Stimulated activated memory B cell treated with anti-CD40 and anti-IgM and Interleukin-4, amounts not matched to agents 10 μg/mL and 1 μg/mL and 100 μg/mL, for 72 hours (primary cell): Measurements from ENCODE around the gene DCC.
A peak's percentile ranks its signal among the peaks of the same experiment; 100 is the strongest.

Experiments
- ATAC-seq: fragments of 150-1000 bp; cut with Tn5 transposase; 2 replicates; pipeline ENCODE4 v1.10.0; 2021
- H3K27ac Mint-ChIP-seq: one replicate; pipeline ENCODE4 v1.8.0; 2022; ENCODE audit warnings: mild to moderate bottlenecking, mixed read lengths
- H3K27me3 Mint-ChIP-seq: one replicate; pipeline ENCODE4 v1.8.0; 2022; ENCODE audit warnings: mixed read lengths
- H3K36me3 Mint-ChIP-seq: one replicate; pipeline ENCODE4 v1.8.0; 2022; ENCODE audit warnings: mixed read lengths
- H3K4me1 Mint-ChIP-seq: one replicate; pipeline ENCODE4 v1.8.0; 2022; ENCODE audit warnings: mixed read lengths
- H3K4me3 Mint-ChIP-seq: one replicate; pipeline ENCODE4 v1.8.0; 2022; ENCODE audit warnings: mild to moderate bottlenecking, moderate library complexity, mixed read lengths
- H3K9me3 Mint-ChIP-seq: one replicate; pipeline ENCODE4 v1.8.0; 2022; ENCODE audit warnings: mixed read lengths

Gene DCC

DNA sequence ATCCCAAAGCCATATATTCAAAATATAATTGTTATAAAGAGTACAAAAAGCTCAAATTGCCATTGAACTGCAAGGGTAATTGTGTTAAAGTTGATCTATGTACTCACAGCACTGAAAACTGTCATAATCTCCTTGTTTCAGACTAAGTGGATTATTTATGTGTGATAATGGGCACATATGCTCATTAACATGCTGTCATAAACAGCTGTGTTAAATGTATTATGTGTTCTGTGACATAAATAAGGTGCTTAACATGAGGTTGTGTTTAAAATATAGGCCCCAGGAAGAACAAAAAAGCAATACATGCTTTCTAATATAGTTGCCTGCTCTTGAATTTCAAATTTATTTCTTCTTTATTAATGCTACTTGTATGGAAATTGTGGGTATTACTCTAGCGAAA is 409.5 kb downstream of the DCC start:
- no peaks in the 10 kb centered on the region for H3K27me3 Mint-ChIP-seq
- H3K27ac Mint-ChIP-seq, result no peak overlapping the region
- no peaks in the 10 kb centered on the region for H3K36me3 Mint-ChIP-seq
- no peak overlapping the region for H3K4me3 Mint-ChIP-seq
- no peak for ATAC-seq
- H3K9me3 Mint-ChIP-seq, result peaks cover 7% of the 10 kb centered on the region
- no peaks in the 10 kb centered on the region for H3K4me1 Mint-ChIP-seq

- Mint-ChIP-seq H3K36me3 (no peaks in the 10 kb centered on the region), H3K27me3 (no peaks in the 10 kb centered on the region), H3K4me1 (no peaks in the 10 kb centered on the region), H3K9me3 (peaks cover 7% of the 10 kb centered on the region), H3K27ac (no peak overlapping the region), H3K4me3 (no peak overlapping the region)
- ATAC-seq, result no peak
Measured at GRCh38 chr18:52750995-52751394, 411.0 kb downstream of the DCC start.

DNA sequence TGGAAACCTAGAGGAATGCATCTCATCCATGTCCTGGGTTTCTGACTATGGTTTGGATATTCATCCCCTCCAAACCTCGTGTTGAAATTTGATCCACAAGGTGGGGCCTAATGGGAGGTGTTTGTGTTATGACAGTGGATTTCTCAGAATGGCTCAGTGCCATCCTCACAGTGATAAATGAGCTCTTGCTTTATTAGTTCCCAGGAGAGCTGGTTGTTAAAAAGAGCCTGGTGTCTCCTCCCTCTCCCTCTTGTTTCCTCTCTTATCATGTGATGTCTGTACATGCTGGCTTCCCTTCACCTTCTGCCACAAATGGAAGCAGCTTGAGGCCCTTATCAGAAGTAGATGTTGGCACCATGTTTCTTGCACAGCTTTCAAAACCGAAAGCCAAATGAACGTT is 424.3 kb downstream of the DCC start:
- H3K9me3 Mint-ChIP-seq, result peaks cover 9% of the 10 kb centered on the region
- no peak overlapping the region for H3K4me3 Mint-ChIP-seq
- H3K27ac Mint-ChIP-seq, result no peak overlapping the region
- no peaks in the 10 kb centered on the region for H3K27me3 Mint-ChIP-seq
- no peak for ATAC-seq
- H3K36me3 Mint-ChIP-seq, result no peaks in the 10 kb centered on the region
- H3K4me1 Mint-ChIP-seq, result no peaks in the 10 kb centered on the region

- no peak overlapping the region for H3K27ac Mint-ChIP-seq
- no peaks in the 10 kb centered on the region for H3K36me3 Mint-ChIP-seq
- H3K4me3 Mint-ChIP-seq, result no peak overlapping the region
- H3K4me1 Mint-ChIP-seq, result no peaks in the 10 kb centered on the region
- H3K27me3 Mint-ChIP-seq, result no peaks in the 10 kb centered on the region
- peak; percentile 21 for ATAC-seq
- H3K9me3 Mint-ChIP-seq, result no peaks in the 10 kb centered on the region
Measured at GRCh38 chr18:52766002-52766545, 426.1 kb downstream of the DCC start.

- Mint-ChIP-seq H3K27ac (no peak overlapping the region), H3K36me3 (no peaks in the 10 kb centered on the region), H3K9me3 (peaks cover 8% of the 10 kb centered on the region), H3K4me3 (no peak overlapping the region), H3K27me3 (no peaks in the 10 kb centered on the region), H3K4me1 (no peaks in the 10 kb centered on the region)
- no peak for ATAC-seq
Measured at GRCh38 chr18:52781113-52781512, 441.1 kb downstream of the DCC start.

DNA sequence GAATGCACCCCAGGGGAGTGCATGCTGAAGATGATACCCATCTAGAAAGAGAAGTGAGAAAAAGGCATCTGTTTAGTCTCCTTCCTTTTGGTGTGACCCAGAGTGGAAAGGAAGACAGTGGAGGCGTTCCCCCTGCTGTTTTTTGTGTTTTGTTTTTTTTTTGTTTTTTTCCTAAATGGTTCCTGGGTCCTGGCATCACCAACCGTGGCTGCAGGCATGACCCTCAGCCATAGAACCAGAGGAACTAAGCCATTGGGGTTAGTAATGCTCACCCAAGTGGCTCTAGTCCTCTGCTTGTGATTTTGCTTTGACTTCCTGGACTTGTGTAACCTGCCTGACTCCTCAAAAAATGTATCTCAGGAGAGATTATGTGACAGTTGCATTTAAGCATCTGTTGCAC is 451.3 kb downstream of the DCC start:
- H3K27ac Mint-ChIP-seq, result no peak overlapping the region
- H3K4me3 Mint-ChIP-seq, result no peak overlapping the region
- peaks cover 28% of the 10 kb centered on the region for H3K9me3 Mint-ChIP-seq
- H3K4me1 Mint-ChIP-seq, result no peaks in the 10 kb centered on the region
- H3K27me3 Mint-ChIP-seq, result no peaks in the 10 kb centered on the region
- ATAC-seq, result no peak
- H3K36me3 Mint-ChIP-seq, result no peaks in the 10 kb centered on the region

DNA sequence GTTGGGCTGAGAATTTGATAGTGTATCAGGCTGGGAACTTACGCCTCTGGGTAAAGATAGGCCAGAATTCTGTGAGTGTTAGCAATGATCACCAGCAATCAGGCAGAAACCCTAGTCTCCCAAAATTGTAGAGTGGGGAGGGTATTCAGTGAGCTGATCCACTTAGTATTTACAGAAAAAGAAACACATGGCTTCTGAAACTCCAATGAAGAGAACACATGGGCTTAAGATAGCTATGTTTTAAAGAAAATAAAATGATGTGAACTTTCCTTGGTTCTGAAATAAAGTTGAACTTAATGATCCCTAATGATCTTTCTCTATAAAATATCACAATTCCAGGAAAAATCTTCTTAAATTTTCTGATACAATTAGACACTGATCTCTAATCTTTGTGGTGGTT is 472.8 kb downstream of the DCC start:
- Mint-ChIP-seq H3K4me3 (no peak overlapping the region), H3K27me3 (no peaks in the 10 kb centered on the region), H3K4me1 (no peaks in the 10 kb centered on the region), H3K36me3 (no peaks in the 10 kb centered on the region), H3K9me3 (peaks cover 8% of the 10 kb centered on the region), H3K27ac (no peak overlapping the region)
- no peak for ATAC-seq

GRCh38 chr18:52813635-52814416 is 473.8 kb downstream of the DCC start:
- Mint-ChIP-seq H3K27ac (no peak overlapping the region), H3K4me3 (no peak overlapping the region), H3K4me1 (no peaks in the 10 kb centered on the region), H3K36me3 (no peaks in the 10 kb centered on the region), H3K27me3 (no peaks in the 10 kb centered on the region), H3K9me3 (peaks cover 8% of the 10 kb centered on the region)
- ATAC-seq, result no peak

DNA sequence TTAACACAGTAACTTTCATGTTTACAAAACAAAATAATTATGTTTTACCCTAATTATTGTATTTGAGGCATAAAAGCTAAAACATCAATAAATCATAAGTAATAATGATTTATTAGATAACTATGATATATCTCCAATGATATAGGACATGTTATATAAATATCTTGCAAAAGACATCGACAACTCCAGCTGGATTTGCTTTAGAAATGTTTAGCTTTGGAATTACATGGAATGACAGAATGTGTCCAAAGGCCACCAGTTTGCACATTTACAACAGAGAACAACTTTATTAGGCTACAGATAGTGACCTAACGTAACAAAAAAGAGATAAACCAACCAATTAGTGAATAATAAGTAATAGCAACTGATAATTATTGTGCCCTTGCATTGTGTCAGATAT is 475.7 kb downstream of the DCC start:
- Mint-ChIP-seq H3K4me1 (no peaks in the 10 kb centered on the region), H3K9me3 (peaks cover 2% of the 10 kb centered on the region), H3K27me3 (no peaks in the 10 kb centered on the region), H3K36me3 (no peaks in the 10 kb centered on the region), H3K27ac (no peak overlapping the region), H3K4me3 (no peak overlapping the region)
- no peak for ATAC-seq

GRCh38 chr18:52816121-52816520 is 476.1 kb downstream of the DCC start:
- H3K9me3 Mint-ChIP-seq, result peaks cover 2% of the 10 kb centered on the region
- H3K4me3 Mint-ChIP-seq, result no peak overlapping the region
- H3K36me3 Mint-ChIP-seq, result no peaks in the 10 kb centered on the region
- H3K27me3 Mint-ChIP-seq, result no peaks in the 10 kb centered on the region
- H3K4me1 Mint-ChIP-seq, result no peaks in the 10 kb centered on the region
- ATAC-seq, result no peak
- H3K27ac Mint-ChIP-seq, result no peak overlapping the region

DNA sequence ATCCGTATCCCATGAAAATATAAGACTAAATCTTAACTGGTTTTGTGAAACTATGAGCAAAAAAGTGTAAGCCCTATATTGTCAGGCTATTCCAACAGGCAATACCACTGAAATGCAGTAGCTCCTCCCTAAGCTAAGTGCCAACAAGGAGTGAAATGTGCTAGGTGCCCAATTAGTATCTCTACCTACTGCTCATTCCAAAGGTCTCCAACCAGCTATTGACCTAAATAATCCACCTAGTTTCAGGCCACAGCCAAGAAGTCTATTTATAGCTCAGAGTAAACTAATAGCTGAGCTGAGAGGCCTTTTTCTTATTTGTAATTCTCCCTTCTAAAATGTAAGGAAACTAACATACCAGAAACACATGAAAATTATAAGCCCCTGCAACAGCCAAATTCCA is 482.2 kb downstream of the DCC start:
- Mint-ChIP-seq H3K36me3 (no peaks in the 10 kb centered on the region), H3K4me3 (no peak overlapping the region), H3K27ac (no peak overlapping the region), H3K9me3 (no peaks in the 10 kb centered on the region), H3K27me3 (no peaks in the 10 kb centered on the region), H3K4me1 (no peaks in the 10 kb centered on the region)
- no peak for ATAC-seq

DNA sequence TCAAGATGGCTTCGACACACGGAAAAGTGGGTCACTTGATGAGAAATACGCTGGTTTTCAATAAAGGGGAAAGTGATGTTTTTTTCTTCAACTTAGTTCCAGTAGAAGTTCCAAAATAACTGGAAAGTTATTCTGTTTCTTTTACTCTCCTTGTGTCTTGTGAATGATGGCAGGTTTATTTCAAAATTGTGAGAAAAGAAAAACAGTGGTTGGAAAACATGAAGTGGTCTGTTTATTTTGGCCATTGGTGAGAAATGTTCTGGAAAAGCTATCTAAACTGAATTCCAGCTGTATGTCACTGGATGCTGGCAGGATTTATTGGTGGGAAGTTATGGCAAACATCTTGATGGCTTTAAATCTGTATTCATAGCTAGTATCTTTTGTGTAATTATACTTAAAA is 484.1 kb downstream of the DCC start:
- Mint-ChIP-seq H3K4me3 (no peak overlapping the region), H3K4me1 (no peaks in the 10 kb centered on the region), H3K27ac (no peak overlapping the region), H3K27me3 (no peaks in the 10 kb centered on the region), H3K9me3 (no peaks in the 10 kb centered on the region), H3K36me3 (no peaks in the 10 kb centered on the region)
- no peak for ATAC-seq

- Mint-ChIP-seq H3K27me3 (no peaks in the 10 kb centered on the region), H3K4me1 (no peaks in the 10 kb centered on the region), H3K4me3 (no peak overlapping the region), H3K9me3 (peaks cover 5% of the 10 kb centered on the region), H3K36me3 (no peaks in the 10 kb centered on the region), H3K27ac (no peak overlapping the region)
- no peak for ATAC-seq
Measured at GRCh38 chr18:52826994-52827393, 487.0 kb downstream of the DCC start.

DNA sequence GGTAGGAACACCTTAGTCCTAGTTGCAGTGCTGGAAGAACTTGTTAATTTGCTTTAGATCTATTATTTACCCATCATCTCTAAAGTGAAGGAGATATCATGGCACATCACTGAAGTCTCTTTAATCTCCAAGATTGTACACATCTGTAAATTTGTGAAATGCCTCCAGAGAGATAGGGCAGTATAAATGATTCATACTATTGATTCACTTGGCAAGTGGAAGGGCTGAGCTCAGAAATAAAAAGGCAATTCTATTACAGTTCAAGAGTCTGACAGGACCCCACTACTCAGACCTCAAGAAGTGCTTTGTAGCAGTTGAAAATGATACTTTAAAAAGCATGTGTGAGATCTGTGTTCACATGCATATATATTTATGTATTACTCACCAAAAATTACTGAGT is 489.3 kb downstream of the DCC start:
- no peak overlapping the region for H3K27ac Mint-ChIP-seq
- peaks cover 5% of the 10 kb centered on the region for H3K9me3 Mint-ChIP-seq
- no peaks in the 10 kb centered on the region for H3K4me1 Mint-ChIP-seq

DNA sequence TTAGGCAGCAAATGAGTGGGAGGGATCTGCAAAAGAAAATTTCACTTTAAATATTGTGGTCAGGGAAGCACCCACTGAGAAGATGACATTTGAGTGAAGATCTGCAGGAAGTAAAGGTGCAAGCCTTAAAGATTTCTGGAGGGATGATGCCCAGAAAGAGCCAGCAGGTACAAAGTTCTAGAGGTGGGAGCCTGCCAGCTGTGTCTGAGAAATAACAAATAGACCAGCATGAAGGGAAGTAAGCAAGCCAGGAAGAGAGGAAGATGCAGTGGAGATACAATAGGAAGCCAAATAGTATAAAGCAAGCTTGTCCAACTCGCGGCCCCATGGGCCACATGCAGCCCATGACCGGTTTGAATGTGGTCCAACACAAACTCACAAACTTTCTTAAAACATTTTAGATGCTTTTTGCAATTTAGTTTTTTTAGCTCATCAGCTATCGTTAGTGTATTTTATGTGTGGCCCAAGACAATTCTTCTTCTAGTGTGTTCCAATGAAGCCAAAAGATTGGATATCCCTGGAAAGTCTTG is 489.9 kb downstream of the DCC start:
- H3K27ac Mint-ChIP-seq, result no peak overlapping the region
- no peak overlapping the region for H3K4me3 Mint-ChIP-seq
- H3K36me3 Mint-ChIP-seq, result no peaks in the 10 kb centered on the region
- H3K27me3 Mint-ChIP-seq, result no peaks in the 10 kb centered on the region
- ATAC-seq, result no peak
- no peaks in the 10 kb centered on the region for H3K4me1 Mint-ChIP-seq
- peaks cover 5% of the 10 kb centered on the region for H3K9me3 Mint-ChIP-seq

More for the DNA sequence above, 489.3 kb downstream of the DCC start:
- no peak overlapping the region for H3K4me3 Mint-ChIP-seq
- no peaks in the 10 kb centered on the region for H3K27me3 Mint-ChIP-seq
- no peak for ATAC-seq
- H3K36me3 Mint-ChIP-seq, result no peaks in the 10 kb centered on the region

- no peaks in the 10 kb centered on the region for H3K27me3 Mint-ChIP-seq
- ATAC-seq, result no peak
- no peaks in the 10 kb centered on the region for H3K4me1 Mint-ChIP-seq
- no peak overlapping the region for H3K27ac Mint-ChIP-seq
- no peaks in the 10 kb centered on the region for H3K36me3 Mint-ChIP-seq
- H3K9me3 Mint-ChIP-seq, result no peaks in the 10 kb centered on the region
- no peak overlapping the region for H3K4me3 Mint-ChIP-seq
Measured at GRCh38 chr18:52844323-52844722, 504.3 kb downstream of the DCC start.
